SK-MEL-5 (cell line): ENCODE results near the gene SLC25A27. TPM values are rescaled to one million over a fixed set of nuclear protein-coding genes. Genes with fewer than 3 reads are reported as not detected.
A peak's percentile ranks its signal among the peaks of the same experiment; 100 is the strongest.

ENCODE experiments used
- DNase-seq: peaks from one replicate; pipeline ENCODE4 v3.0.0-alpha.2; 2016; ENCODE audit warnings: low read depth, low spot score
- in situ Hi-C: cut with HindIII; loops from 2 replicates; pipeline ENCODE4 v1.10.0; 2016; ENCODE audit warnings: low sequenced_read_pairs, high pct_unique_total_duplicates, low pct_unique_long_range_greater_than_20kb
- polyA plus RNA-seq, 2 experiments: library from polyadenylated mRNA; depleted of rRNA; stranded (reverse); fragments of >200 nt; gene quantifications; 2 replicates each; pipeline ENCODE4 v1.2.3, GENCODE V29; 2015
- total RNA-seq: library from RNA; depleted of rRNA; stranded (reverse); fragments of >200 nt; shearing (Covaris generic); gene quantifications from 2 replicates; pipeline ENCODE4 v1.2.3, GENCODE V29; 2014; rRNA removed

SLC25A27 gene
- 2.1 and 6.5 TPM in 2 replicates for total RNA-seq
- 0.63 and 1.2 TPM in 2 replicates for polyA plus RNA-seq (2015; cell fraction: cytosol; rRNA removed)
- polyA plus RNA-seq (2015; cell fraction: nucleus; rRNA removed): 204 and 214 TPM in 2 replicates

- peak; percentile 87 for DNase-seq
- in situ Hi-C loops: no loop called here
Measured at GRCh38 chr6:46652603-46653438, at the start of gene SLC25A27, which contains the start of gene CYP39A1. TSS of gene SLC25A27 (plus strand) at chr6:46652975. CDS start at chr6:46653193, 218 bp downstream. TSS of gene CYP39A1 (minus strand) at chr6:46652818. CDS start at chr6:46652582, 236 bp downstream.

GRCh38 chr6:46605091-46605797 is 47.5 kb upstream of the SLC25A27 start:
- in situ Hi-C loops: no loop called here
- DNase-seq: no peak

GRCh38 chr6:46606338-46606737 is 46.4 kb upstream of the SLC25A27 start:
- DNase-seq: peak; percentile 46
- in situ Hi-C loops: no loop called here

- DNase-seq: no peak
- in situ Hi-C loops: no loop called here
Measured at GRCh38 chr6:46610862-46611553, 41.8 kb upstream of the SLC25A27 start.

GRCh38 chr6:46612645-46613044 is 40.1 kb upstream of the SLC25A27 start:
- no peak for DNase-seq
- in situ Hi-C loops: no loop called here

- DNase-seq: no peak
- in situ Hi-C loops: no loop called here
Measured at GRCh38 chr6:46618726-46619125, 34.0 kb upstream of the SLC25A27 start.

GRCh38 chr6:46626228-46626909 is 26.4 kb upstream of the SLC25A27 start:
- in situ Hi-C loops: no loop called here
- DNase-seq: peak; percentile 58

GRCh38 chr6:46626976-46627375 is 25.8 kb upstream of the SLC25A27 start:
- DNase-seq: no peak
- in situ Hi-C loops: no loop called here

- in situ Hi-C loops: no loop called here
- no peak for DNase-seq
Measured at GRCh38 chr6:46628498-46628897, 24.3 kb upstream of the SLC25A27 start.

- in situ Hi-C loops: no loop called here
- DNase-seq: peak; percentile 90
Measured at GRCh38 chr6:46628976-46629375, 23.8 kb upstream of the SLC25A27 start.

GRCh38 chr6:46629691-46630090 is 23.1 kb upstream of the SLC25A27 start:
- DNase-seq: no peak
- in situ Hi-C loops: no loop called here

GRCh38 chr6:46632053-46632452 is 20.7 kb upstream of the SLC25A27 start:
- no peak for DNase-seq
- in situ Hi-C loops: no loop called here

GRCh38 chr6:46635462-46635861 is 17.3 kb upstream of the SLC25A27 start:
- no peak for DNase-seq
- in situ Hi-C loops: no loop called here

GRCh38 chr6:46637145-46637544 is 15.6 kb upstream of the SLC25A27 start:
- no peak for DNase-seq
- in situ Hi-C loops: no loop called here

GRCh38 chr6:46637933-46638332 is 14.8 kb upstream of the SLC25A27 start:
- DNase-seq: no peak
- in situ Hi-C loops: no loop called here

- no peak for DNase-seq
- in situ Hi-C loops: no loop called here
Measured at GRCh38 chr6:46638650-46639049, 14.1 kb upstream of the SLC25A27 start.

- in situ Hi-C loops: no loop called here
- no peak for DNase-seq
Measured at GRCh38 chr6:46642928-46643751, 9.6 kb upstream of the SLC25A27 start.
